ENCODE results near the gene RNF138.
"Not testable (repeated sequence)": the region's sequence is repeated elsewhere in the genome, so short reads cannot be mapped to it uniquely, and the experiment has no call there.

GRCh38 chr18:32090831-32091230 lies 843 bp upstream of the RNF138 start:
- TF ChIP-seq, protein P1, sequence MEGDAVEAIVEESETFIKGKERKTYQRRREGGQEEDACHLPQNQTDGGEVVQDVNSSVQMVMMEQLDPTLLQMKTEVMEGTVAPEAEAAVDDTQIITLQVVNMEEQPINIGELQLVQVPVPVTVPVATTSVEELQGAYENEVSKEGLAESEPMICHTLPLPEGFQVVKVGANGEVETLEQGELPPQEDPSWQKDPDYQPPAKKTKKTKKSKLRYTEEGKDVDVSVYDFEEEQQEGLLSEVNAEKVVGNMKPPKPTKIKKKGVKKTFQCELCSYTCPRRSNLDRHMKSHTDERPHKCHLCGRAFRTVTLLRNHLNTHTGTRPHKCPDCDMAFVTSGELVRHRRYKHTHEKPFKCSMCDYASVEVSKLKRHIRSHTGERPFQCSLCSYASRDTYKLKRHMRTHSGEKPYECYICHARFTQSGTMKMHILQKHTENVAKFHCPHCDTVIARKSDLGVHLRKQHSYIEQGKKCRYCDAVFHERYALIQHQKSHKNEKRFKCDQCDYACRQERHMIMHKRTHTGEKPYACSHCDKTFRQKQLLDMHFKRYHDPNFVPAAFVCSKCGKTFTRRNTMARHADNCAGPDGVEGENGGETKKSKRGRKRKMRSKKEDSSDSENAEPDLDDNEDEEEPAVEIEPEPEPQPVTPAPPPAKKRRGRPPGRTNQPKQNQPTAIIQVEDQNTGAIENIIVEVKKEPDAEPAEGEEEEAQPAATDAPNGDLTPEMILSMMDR (IDR thresholded peaks at IDR 0.05 in 4 of 5, conservative IDR thresholded peaks at IDR 0.05 in 1 of 5), result not testable (repeated sequence)
- not testable (repeated sequence) for TF ChIP-seq POLR2A (IDR thresholded peaks at IDR 0.05)

All from gastrocnemius medialis (tissue), 4 donors.